Body of pancreas (tissue), 4 donors: ENCODE data around the gene CYFIP1.

Experiments
- CTCF ChIP-seq, 7 experiments: fragments of 450-650 bp in 4 of 7; fragments of 200-600 bp in 3 of 7; sonication (generic) in 3 of 7; IDR thresholded peaks; one replicate each; pipeline ENCODE4 v1.5.1; 2016 to 2019; ENCODE audit warnings: antibody characterized with exemption in 7 of 7
- POLR2A ChIP-seq, 3 donors: fragments of 450-650 bp; IDR thresholded peaks; one replicate each; pipeline ENCODE4 v1.6.1; 2016; ENCODE audit warnings: antibody characterized with exemption in 3 of 3, mild to moderate bottlenecking in 2 of 3

GRCh38 chr15:22831473-22831872, 148.7 kb downstream of the CYFIP1 start:
- no peak for TF ChIP-seq CTCF (IDR thresholded peaks at IDR 0.05)
- TF ChIP-seq POLR2A (IDR thresholded peaks at IDR 0.05) = no peak
